Hippocampal formation (tissue), 2 donors: ENCODE measurements around the gene URM1.
A peak's percentile ranks its signal among the peaks of the same experiment; 100 is the strongest.

Experiments
- DNase-seq, 2 donors: peaks; one replicate each; lab custom pipeline; 2025; lab: John Stamatoyannopoulos, UW

The URM1 gene

GRCh38 chr9:128385496-128386460 is 14.6 kb downstream of the URM1 start:
- no peak for DNase-seq

- DNase-seq: no peak
Measured at GRCh38 chr9:128388150-128388549, 17.0 kb downstream of the URM1 start.

- no peak for DNase-seq
Measured at GRCh38 chr9:128389395-128390149, 18.4 kb downstream of the URM1 start.

- peak in 1 of 2 donors; percentile 73 for DNase-seq
Measured at GRCh38 chr9:128390150-128390812, 19.1 kb downstream of the URM1 start.

- DNase-seq: peak in 1 of 2 donors; percentile 73
Measured at GRCh38 chr9:128390813-128391711, 19.9 kb downstream of the URM1 start.

- no peak for DNase-seq
Measured at GRCh38 chr9:128391956-128392301, 20.8 kb downstream of the URM1 start.

GRCh38 chr9:128392302-128393144 is 21.3 kb downstream of the URM1 start:
- DNase-seq: no peak

- DNase-seq: peak; percentile 85 to 93
Measured at GRCh38 chr9:128393145-128393775, 22.1 kb downstream of the URM1 start.

- DNase-seq: peak in 1 of 2 donors; percentile 57
Measured at GRCh38 chr9:128393970-128394369, 22.8 kb downstream of the URM1 start.

- DNase-seq: peak; percentile 41 to 56
Measured at GRCh38 chr9:128394379-128395168, 23.4 kb downstream of the URM1 start.

GRCh38 chr9:128396970-128397613 is 25.9 kb downstream of the URM1 start:
- DNase-seq: peak in 1 of 2 donors; percentile 34

- DNase-seq: no peak
Measured at GRCh38 chr9:128397831-128398230, 26.7 kb downstream of the URM1 start.

GRCh38 chr9:128399861-128400260 is 28.7 kb downstream of the URM1 start:
- no peak for DNase-seq

- DNase-seq: no peak
Measured at GRCh38 chr9:128404560-128404959, 33.4 kb downstream of the URM1 start.

- DNase-seq: no peak
Measured at GRCh38 chr9:128405077-128405779, 34.1 kb downstream of the URM1 start.

- DNase-seq: no peak
Measured at GRCh38 chr9:128405780-128406171, 34.6 kb downstream of the URM1 start.

- DNase-seq: no peak
Measured at GRCh38 chr9:128406848-128407391, 35.7 kb downstream of the URM1 start.
